Stomach smooth muscle (tissue), 2 donors: Measurements from ENCODE around the gene DEDD.

Experiments used
- H3K27ac ChIP-seq: one replicate; pipeline ENCODE4 v1.7.0; 2013; ENCODE audit warnings: mild to moderate bottlenecking, low read length, inconsistent platforms
- H3K27me3 ChIP-seq, 2 donors: one replicate each; pipeline ENCODE4 v1.7.0; 2013; ENCODE audit warnings: low read length in 2 of 2; ENCODE audit not compliant: insufficient read depth in 2 of 2, control insufficient read depth in 1 of 2
- H3K36me3 ChIP-seq, 2 donors: one replicate each; pipeline ENCODE4 v1.7.0; 2013; ENCODE audit warnings: low read length in 2 of 2; ENCODE audit not compliant: control insufficient read depth in 2 of 2, insufficient read depth in 2 of 2
- H3K4me1 ChIP-seq: one replicate; pipeline ENCODE4 v1.7.0; 2013; ENCODE audit warnings: low read length; ENCODE audit not compliant: control insufficient read depth, insufficient read depth
- H3K4me3 ChIP-seq, 2 donors: one replicate each; pipeline ENCODE4 v1.7.0; 2013; ENCODE audit warnings: low read length in 2 of 2
- H3K9ac ChIP-seq, 2 donors: one replicate each; pipeline ENCODE4 v1.7.0; 2013; ENCODE audit warnings: low read length in 2 of 2, mild to moderate bottlenecking in 1 of 2
- H3K9me3 ChIP-seq, 2 donors: one replicate each; pipeline ENCODE4 v1.7.0; 2013; ENCODE audit warnings: low read length in 2 of 2; ENCODE audit not compliant: control insufficient read depth in 2 of 2
- donor health status: healthy.
- donor health status: Pancreatic carcinoma.

Gene DEDD, protein sequence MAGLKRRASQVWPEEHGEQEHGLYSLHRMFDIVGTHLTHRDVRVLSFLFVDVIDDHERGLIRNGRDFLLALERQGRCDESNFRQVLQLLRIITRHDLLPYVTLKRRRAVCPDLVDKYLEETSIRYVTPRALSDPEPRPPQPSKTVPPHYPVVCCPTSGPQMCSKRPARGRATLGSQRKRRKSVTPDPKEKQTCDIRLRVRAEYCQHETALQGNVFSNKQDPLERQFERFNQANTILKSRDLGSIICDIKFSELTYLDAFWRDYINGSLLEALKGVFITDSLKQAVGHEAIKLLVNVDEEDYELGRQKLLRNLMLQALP

DNA sequence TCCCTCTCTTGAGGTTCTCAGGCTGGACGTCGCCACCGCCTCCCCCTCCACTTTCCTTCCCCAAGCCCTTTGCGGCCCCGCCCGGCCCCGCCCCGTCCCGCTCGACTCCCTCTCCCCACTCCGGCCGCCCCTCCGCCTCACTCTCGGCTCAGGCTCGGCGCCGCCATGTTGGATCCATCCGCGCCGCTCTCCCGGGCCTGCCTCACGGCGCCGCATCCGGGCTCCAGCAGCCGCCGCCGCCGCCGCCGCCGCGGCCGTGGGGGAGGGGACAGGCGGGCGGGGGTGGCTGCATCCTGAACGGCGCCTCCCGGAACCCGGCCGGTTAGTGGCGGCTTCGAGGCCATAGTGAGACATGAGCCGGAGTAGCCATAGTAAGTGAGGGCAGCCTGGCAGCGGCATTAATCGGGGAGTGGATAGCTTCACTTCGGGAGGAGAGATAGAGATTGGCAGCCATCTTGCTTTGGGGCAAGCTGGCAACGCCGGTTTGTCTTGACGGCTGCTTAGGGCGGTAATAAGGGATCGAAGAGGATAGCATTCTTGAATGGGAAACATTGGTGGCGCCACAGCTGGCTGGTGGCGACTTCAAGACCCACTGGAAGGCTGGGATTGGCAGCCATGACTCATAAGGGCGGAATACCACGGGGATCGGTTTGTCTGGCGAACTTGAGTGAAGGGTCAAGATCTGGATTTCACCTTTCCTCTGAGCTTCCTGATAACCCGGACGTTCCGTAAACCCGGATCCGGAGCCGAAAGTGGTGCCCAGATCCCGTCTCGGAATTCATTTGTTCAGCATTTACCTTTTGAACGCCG is at the start of gene DEDD:
TSS of gene DEDD (minus strand) at position 258 of the 810 bp plus-strand sequence. CDS start 8,205 bp downstream, outside the sequence.
- Histone ChIP-seq H3K36me3 (peaks cover 17% of the 10 kb centered on the region in 2 donors), H3K9me3 (no peaks in the 10 kb centered on the region), H3K4me1 (peaks cover 12% of the 10 kb centered on the region), H3K4me3 (peak within 1 kb of the TSS; percentile 89 to 99), H3K27ac (peak within 1 kb of the TSS; percentile 93), H3K27me3 (no peaks in the 10 kb centered on the region), H3K9ac (peak within 1 kb of the TSS; percentile 89 to 98)

DNA sequence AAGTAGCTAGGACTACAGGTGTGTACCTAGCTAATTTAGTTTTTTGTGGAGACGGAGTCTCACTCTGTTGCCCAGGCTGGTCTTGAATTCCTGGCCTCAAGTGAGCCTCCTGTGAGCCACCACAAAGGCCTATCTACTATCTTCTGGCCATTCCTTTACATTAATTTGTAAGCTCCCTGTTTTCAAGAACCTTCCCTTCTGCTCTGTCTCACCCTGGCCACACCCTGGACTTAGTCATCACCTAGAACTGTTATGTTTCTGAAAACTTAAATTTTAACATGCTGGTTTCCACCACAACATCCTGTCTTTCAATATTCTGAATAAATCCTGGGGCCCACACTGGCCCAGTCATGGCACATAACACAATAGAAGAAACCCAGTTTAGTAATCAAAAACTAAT is 49.7 kb upstream of the DEDD start:
- Histone ChIP-seq H3K27me3 (no peaks in the 10 kb centered on the region), H3K4me3 (no peak overlapping the region), H3K9me3 (no peaks in the 10 kb centered on the region), H3K36me3 (no peaks in the 10 kb centered on the region), H3K4me1 (peaks cover 12% of the 10 kb centered on the region), H3K9ac (no peak overlapping the region), H3K27ac (no peak overlapping the region)

DNA sequence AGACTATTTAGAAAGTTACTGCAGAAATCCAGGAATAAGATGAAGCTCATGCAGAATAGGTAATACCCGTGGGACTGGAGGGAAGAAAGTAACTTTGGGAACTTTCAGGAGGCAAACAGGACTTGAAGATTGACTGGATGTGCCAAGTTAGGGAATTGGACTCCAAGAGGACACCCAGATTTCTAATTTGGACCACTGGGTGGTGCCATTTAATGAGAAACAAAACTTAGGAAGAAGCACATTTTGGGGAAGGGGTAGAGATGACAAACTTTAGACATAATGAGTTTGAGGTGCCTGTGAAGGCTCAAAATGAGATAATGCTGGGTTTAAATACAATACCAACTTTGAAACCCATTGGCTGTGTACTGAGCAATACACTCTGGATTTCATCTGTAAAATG is 48.2 kb upstream of the DEDD start:
- no peaks in the 10 kb centered on the region for H3K9me3 ChIP-seq
- H3K36me3 ChIP-seq: peaks cover 0 to 3% of the 10 kb centered on the region in 2 donors
- H3K4me3 ChIP-seq: no peak overlapping the region
- H3K9ac ChIP-seq: no peak overlapping the region
- H3K27ac ChIP-seq: no peak overlapping the region
- no peaks in the 10 kb centered on the region for H3K27me3 ChIP-seq
- H3K4me1 ChIP-seq: peaks cover 19% of the 10 kb centered on the region

DNA sequence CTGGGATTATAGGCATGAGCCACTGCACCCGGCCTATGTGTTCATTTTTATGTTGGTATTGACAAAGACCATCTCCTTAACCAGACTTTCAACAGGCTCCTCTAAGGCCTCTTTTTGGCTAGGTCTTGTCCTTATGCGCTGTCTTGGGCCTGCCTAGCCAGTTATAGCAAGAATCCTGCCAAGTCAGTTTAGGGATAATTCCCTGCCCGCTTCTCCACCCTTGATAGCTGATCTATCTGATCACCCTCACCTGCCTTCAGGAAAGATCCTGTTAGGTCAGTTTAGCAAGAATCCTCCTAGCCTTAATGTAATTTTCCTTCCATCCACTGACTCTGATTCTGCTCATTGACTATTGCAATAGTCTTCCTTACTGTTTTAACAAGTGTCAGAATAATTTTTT is 47.2 kb upstream of the DEDD start:
- Histone ChIP-seq H3K27ac (no peak overlapping the region), H3K9ac (no peak overlapping the region), H3K9me3 (no peaks in the 10 kb centered on the region), H3K27me3 (no peaks in the 10 kb centered on the region), H3K36me3 (peaks cover 3 to 7% of the 10 kb centered on the region in 2 donors), H3K4me3 (no peak overlapping the region), H3K4me1 (peaks cover 19% of the 10 kb centered on the region)

DNA sequence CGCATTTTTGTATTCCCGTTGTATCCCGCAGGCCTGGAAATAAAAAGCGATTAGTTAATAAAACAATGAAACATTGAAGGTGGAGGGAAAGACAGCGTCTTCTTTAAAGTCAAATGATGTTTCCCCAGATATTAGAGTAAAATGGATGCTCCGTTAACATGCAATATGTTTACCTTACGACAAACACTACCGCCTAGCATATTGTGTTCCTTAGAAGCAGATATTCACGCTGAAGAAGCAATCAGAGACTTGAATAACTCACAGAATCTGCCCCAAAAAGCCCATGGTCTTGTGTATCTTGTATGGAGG is 45.4 kb upstream of the DEDD start:
- peak overlapping the region; percentile 78 to 95 for H3K4me3 ChIP-seq
- peak overlapping the region; percentile 86 to 95 for H3K9ac ChIP-seq
- H3K27ac ChIP-seq: peak overlapping the region; percentile 89

DNA sequence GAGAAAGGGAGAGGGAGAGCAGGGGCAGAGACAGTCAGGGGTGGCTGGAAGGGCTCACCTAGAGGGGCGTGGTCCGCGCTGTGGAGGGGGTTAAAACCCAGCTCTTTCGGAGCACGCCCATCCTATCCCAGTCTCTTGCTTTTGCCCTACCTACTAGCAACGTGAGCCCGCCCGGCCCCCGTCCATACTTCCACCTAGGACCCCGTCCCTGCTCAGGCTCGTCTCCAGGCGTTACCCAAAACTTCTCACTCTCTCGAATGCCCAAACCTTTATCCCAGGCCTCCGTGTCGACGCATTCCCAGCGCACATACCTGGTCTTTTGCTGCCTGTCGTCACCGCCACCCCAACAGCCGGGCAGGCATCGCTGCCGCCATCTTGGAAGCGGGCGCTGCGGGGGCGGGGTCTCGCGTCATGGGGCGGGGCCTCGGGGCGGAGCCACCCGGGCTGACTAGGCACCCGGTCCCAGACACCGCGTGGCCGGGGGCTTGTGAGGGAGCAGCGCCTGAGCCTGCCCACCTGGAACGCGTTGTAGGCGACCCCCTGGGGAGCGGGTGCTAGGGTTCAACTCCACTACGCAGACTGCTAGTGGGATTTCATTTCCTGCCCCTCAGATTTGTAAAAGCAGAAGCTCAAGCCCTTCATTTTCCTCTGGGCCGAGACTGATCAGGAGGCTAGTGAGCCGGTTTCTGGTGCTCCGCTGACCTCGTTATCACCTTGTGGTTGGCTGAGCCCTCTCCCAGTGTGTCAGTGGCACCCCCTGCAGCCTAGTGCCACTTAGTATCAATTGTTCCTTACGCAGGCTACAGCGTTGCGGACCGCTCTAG is 44.9 kb upstream of the DEDD start, which contains the start of gene B4GALT3:
TSS of gene B4GALT3 (minus strand) at position 396 of the 824 bp plus-strand sequence. CDS start 1,447 bp downstream, outside the sequence.
- Histone ChIP-seq H3K36me3 (peaks cover 17 to 22% of the 10 kb centered on the region in 2 donors), H3K4me1 (peaks cover 25% of the 10 kb centered on the region)

More for the DNA sequence above, 45.4 kb upstream of the DEDD start:
- peaks cover 24% of the 10 kb centered on the region for H3K4me1 ChIP-seq
- peaks cover 11 to 20% of the 10 kb centered on the region in 2 donors for H3K36me3 ChIP-seq
- H3K9me3 ChIP-seq: no peaks in the 10 kb centered on the region
- H3K27me3 ChIP-seq: no peaks in the 10 kb centered on the region

DNA sequence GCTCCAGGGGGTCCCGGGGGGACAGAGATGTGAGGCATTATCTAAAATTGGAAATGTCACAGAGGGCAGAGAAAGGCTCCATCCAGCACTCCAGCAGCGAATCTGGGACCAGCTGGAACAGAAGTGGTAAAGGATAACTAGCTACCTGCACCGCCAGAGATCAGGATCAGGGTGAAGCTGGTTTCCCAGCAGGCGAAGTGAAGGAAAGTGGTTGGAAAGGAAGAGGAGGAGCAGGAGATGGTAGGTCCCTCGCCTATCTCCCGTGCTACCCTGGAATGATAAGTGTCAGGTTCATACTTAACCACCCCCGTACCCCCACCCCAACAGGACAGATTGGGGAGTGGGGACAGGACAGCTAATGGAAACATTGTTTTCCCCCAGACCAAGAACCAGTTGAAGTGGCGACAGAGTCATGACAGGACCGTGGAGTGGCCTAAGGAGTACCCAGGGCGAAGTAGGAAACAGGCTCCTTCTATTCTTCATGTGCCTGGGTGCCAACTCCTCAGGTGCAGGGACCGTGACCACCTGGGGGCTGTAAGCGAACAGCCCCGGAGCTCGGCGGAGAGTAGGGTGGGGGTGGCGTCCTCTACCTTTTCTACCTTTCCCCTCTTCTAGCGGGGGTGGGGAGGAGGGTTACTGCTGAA is 44.1 kb upstream of the DEDD start:
- peaks cover 24 to 28% of the 10 kb centered on the region in 2 donors for H3K36me3 ChIP-seq
- H3K4me3 ChIP-seq: peak overlapping the region; percentile 78 to 95
- H3K27ac ChIP-seq: peak overlapping the region; percentile 89
- no peaks in the 10 kb centered on the region for H3K9me3 ChIP-seq
- H3K9ac ChIP-seq: peak overlapping the region; percentile 86 to 95
- H3K27me3 ChIP-seq: no peaks in the 10 kb centered on the region
- peaks cover 27% of the 10 kb centered on the region for H3K4me1 ChIP-seq

More for the DNA sequence above, 44.9 kb upstream of the DEDD start, which contains the start of gene B4GALT3:
- H3K9me3 ChIP-seq: no peaks in the 10 kb centered on the region
- H3K4me3 ChIP-seq: peak within 1 kb of the TSS; percentile 78 to 95
- H3K27me3 ChIP-seq: no peaks in the 10 kb centered on the region
- peak within 1 kb of the TSS; percentile 86 to 95 for H3K9ac ChIP-seq
- peak within 1 kb of the TSS; percentile 89 for H3K27ac ChIP-seq

DNA sequence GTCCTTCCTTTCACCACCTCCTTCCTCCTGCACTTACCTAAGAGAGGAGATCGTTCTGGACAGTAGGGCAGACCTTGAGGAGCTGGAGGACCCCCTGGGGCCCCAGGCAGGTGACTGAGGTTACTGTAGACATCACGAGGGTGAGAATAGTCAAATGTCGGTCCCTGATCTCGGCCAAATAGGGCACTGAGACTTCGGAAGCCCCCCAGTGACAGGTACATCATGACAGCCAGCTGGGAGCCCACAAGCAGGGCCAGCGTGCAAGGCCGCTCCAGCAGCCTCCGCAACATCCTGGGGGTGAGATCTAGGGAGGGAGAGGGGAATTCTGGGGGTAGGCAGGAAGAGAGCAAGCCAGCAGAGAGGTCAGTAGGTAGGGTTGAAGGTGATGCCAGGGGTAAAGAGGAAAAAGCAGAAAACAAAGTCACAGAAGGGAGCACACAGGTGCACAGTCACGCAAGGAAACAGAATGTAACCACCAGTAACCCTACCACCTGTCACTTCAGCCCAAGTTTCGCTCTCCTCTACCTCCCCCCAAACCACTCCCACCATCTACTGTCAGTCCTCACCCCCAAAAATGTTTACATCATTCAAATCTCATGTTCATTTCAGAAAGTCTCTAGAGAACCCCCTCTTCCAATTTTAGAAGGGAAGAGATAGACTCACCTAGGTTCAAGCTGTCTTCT is 43.4 kb upstream of the DEDD start:
- Histone ChIP-seq H3K36me3 (peaks cover 30 to 35% of the 10 kb centered on the region in 2 donors), H3K27me3 (no peaks in the 10 kb centered on the region), H3K9ac (peak overlapping the region; percentile 86 to 95), H3K4me3 (peak overlapping the region; percentile 78 to 95), H3K9me3 (no peaks in the 10 kb centered on the region), H3K27ac (peak overlapping the region; percentile 89), H3K4me1 (peaks cover 27% of the 10 kb centered on the region)

DNA sequence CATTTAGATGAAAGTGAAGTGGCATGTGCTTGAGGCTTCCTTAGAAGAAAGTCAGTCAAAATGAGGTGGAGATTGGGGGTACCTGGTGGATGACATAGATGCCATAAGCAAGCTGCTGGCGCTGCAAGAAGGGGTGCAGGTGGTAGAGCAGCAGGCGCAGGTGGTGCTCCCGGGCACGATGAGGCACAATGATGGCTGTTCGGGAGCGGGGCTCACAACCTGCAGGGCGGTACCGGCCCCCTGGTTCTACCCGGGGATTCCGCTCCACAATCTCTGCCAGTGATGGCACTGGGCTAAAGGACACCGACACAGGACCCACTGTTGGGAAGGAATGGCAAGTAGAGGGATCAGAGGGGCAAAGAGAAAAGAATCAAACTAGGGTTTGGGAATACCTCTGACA is 42.4 kb upstream of the DEDD start:
- H3K4me1 ChIP-seq: peaks cover 27% of the 10 kb centered on the region

More for the DNA sequence above, 42.4 kb upstream of the DEDD start:
- Histone ChIP-seq H3K9ac (no peak overlapping the region), H3K9me3 (no peaks in the 10 kb centered on the region), H3K4me3 (no peak overlapping the region), H3K27me3 (no peaks in the 10 kb centered on the region), H3K27ac (no peak overlapping the region), H3K36me3 (peaks cover 37 to 41% of the 10 kb centered on the region in 2 donors)
